22Rv1 (cell line): ENCODE data around the gene MAPK11.

Experiments used
- H3K27ac ChIP-seq: fragments of 450-650 bp; 2 replicates; pipeline ENCODE4 v1.5.1; 2017
- ZFX ChIP-seq: fragments of 450-650 bp; IDR thresholded peaks from 2 replicates; pipeline ENCODE4 v1.6.1; 2017; ENCODE audit warnings: antibody characterized with exemption, borderline replicate concordance
- TF ChIP-seq, protein P1 (sequence below): fragments of 450-650 bp; IDR thresholded peaks from 2 replicates; pipeline ENCODE4 v1.5.1; 2017; ENCODE audit warnings: mild to moderate bottlenecking

MAPK11 gene

GRCh38 chr22:50298937-50299784, 29.0 kb upstream of the MAPK11 start:
- TF ChIP-seq ZFX: no peak
- TF ChIP-seq, protein P1, sequence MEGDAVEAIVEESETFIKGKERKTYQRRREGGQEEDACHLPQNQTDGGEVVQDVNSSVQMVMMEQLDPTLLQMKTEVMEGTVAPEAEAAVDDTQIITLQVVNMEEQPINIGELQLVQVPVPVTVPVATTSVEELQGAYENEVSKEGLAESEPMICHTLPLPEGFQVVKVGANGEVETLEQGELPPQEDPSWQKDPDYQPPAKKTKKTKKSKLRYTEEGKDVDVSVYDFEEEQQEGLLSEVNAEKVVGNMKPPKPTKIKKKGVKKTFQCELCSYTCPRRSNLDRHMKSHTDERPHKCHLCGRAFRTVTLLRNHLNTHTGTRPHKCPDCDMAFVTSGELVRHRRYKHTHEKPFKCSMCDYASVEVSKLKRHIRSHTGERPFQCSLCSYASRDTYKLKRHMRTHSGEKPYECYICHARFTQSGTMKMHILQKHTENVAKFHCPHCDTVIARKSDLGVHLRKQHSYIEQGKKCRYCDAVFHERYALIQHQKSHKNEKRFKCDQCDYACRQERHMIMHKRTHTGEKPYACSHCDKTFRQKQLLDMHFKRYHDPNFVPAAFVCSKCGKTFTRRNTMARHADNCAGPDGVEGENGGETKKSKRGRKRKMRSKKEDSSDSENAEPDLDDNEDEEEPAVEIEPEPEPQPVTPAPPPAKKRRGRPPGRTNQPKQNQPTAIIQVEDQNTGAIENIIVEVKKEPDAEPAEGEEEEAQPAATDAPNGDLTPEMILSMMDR: no peak
- no peak overlapping the region for H3K27ac ChIP-seq

GRCh38 chr22:50298266-50298637, 28.1 kb upstream of the MAPK11 start:
- TF ChIP-seq ZFX: no peak
- TF ChIP-seq, protein P1: no peak
- 0 out of 2 replicates have a peak overlapping the region, but pooled peaks have one; percentile 7 for H3K27ac ChIP-seq

DNA sequence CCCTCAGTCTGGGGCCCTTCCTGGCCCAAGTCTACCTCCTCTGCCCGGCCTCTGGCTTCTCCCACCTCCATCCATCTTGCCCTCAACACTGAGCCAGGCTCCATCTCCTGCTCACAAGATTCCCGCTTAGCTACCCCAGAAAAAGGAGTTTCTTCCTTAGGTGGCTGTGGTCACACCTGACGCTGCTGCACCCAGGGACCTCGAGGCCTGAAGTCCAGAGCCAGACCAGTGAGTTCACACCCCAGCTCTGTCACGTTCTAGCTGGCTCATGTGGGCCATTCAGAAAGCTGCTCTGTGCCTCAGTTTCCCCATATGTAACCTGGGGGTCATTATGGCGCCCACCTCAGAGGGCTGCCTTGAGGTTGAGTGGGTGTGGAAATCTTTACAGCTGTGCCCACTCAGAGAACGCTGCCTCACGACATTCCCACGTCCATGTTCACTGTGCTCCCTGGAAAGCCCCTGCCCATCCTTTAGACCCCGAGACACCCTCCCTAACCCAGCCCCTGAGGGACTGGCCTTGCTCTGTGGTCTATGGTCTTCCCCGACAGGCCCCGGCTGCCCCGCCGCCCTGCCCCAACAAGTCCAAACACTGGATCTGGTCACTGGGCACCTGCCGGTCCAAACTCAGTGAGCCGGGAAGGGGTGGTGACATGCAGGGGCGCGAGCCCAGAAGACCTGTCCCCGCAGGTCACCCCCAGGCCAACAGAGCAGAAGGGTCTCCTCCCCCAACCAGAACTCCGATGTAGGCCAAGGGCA, 27.5 kb upstream of the MAPK11 start:
- TF ChIP-seq ZFX: no peak
- TF ChIP-seq, protein P1: no peak
- H3K27ac ChIP-seq: 0 out of 2 replicates have a peak overlapping the region, but pooled peaks have one; percentile 7

GRCh38 chr22:50296658-50297490, 26.7 kb upstream of the MAPK11 start:
- TF ChIP-seq, protein P1: no peak
- TF ChIP-seq ZFX: no peak
- H3K27ac ChIP-seq: peak overlapping the region; percentile 35; the same call in 1 of the 2 replicates

DNA sequence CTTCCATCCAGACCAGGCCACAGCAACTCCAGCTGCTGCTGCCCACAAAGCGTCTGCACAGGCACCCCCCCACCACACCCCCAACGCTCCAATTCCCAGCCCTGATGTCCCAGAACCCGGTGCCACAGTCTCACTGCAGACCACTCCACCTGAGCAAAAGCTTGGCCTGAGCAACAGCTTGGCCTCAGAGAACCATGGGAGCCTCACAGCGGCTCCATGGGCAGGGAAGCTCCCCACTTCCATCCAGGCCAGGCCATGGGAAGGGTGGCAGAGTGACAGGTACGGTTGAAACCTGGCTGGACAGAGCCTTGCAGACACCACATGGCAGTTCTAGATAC, 24.1 kb upstream of the MAPK11 start:
- no peak overlapping the region for H3K27ac ChIP-seq
- TF ChIP-seq, protein P1: no peak
- TF ChIP-seq ZFX: no peak

GRCh38 chr22:50293441-50294318, 23.5 kb upstream of the MAPK11 start:
- no peak overlapping the region for H3K27ac ChIP-seq
- TF ChIP-seq, protein P1: no peak
- no peak for TF ChIP-seq ZFX
